ENCODE results near the gene UBE2K. TPM values are rescaled to one million over a fixed set of nuclear protein-coding genes. Genes with fewer than 3 reads are reported as not detected.
"Not testable (repeated sequence)": the region's sequence is repeated elsewhere in the genome, so short reads cannot be mapped to it uniquely, and the experiment has no call there.

Gene UBE2K
- total RNA-seq, 2 experiments from 2014 or later, result 35.9 to 41.3 TPM

GRCh38 chr4:39808231-39808749, 110.4 kb downstream of the UBE2K start:
- H3K4me3 ChIP-seq (ENCODE audit: low read length), result no peak overlapping the region
- H3K36me3 Mint-ChIP-seq (ENCODE audit: low read depth), result no peaks in the 10 kb centered on the region
- H3K27ac ChIP-seq (ENCODE audit: low read depth in 1 of 2, low read length in 2 of 2), result no peak overlapping the region
- H3K4me1 Mint-ChIP-seq (ENCODE audit: low read depth), result no peaks in the 10 kb centered on the region
- DNase-seq, result no peak
- H3K27me3 ChIP-seq (ENCODE audit: control insufficient read depth in 1 of 2, insufficient read depth in 2 of 2, low read length in 2 of 2), result no peaks in the 10 kb centered on the region
- no peaks in the 10 kb centered on the region for H3K9me3 ChIP-seq (ENCODE audit: control insufficient read depth in 1 of 2, insufficient read depth in 1 of 2, low read length in 2 of 2)
- no peaks in the 10 kb centered on the region for H3K27me3 Mint-ChIP-seq
- H3K27ac Mint-ChIP-seq, result no peak overlapping the region
- no peak for TF ChIP-seq CTCF (IDR thresholded peaks at IDR 0.05)
- no peaks in the 10 kb centered on the region for H3K36me3 ChIP-seq (ENCODE audit: insufficient read depth, low read length)
- ChIA-PET POLR2A (no interaction called here), CTCF (interaction anchor here (0.6 kb wide), 1 partner anchor 107 kb away, joined by 4 read pairs; no protein-coding TSS in a partner anchor)
- intact Hi-C loops (cut with DNase I, micrococcal nuclease), result no loop called here
- H3K9me3 Mint-ChIP-seq, result no peaks in the 10 kb centered on the region
- no peak for ATAC-seq (ENCODE audit: poor library complexity)
- H3K4me3 Mint-ChIP-seq, result no peak overlapping the region
- no peaks in the 10 kb centered on the region for H3K4me1 ChIP-seq (ENCODE audit: insufficient read depth, low read length)

GRCh38 chr4:39812500-39812899, 114.6 kb downstream of the UBE2K start:
- no peak for TF ChIP-seq CTCF (IDR thresholded peaks at IDR 0.05)
- no peak overlapping the region for H3K4me3 ChIP-seq (ENCODE audit: low read length)
- no peaks in the 10 kb centered on the region for H3K36me3 ChIP-seq (ENCODE audit: insufficient read depth, low read length)
- Mint-ChIP-seq H3K27ac (peak overlapping the region; percentile 49), H3K4me3 (no peak overlapping the region), H3K4me1 (ENCODE audit: low read depth) (no peaks in the 10 kb centered on the region), H3K9me3 (no peaks in the 10 kb centered on the region), H3K36me3 (ENCODE audit: low read depth) (no peaks in the 10 kb centered on the region), H3K27me3 (no peaks in the 10 kb centered on the region)
- CTCF ChIA-PET, result no interaction called here
- intact Hi-C loops (cut with DNase I, micrococcal nuclease), result no loop called here
- H3K9me3 ChIP-seq (ENCODE audit: control insufficient read depth in 1 of 2, insufficient read depth in 1 of 2, low read length in 2 of 2), result peaks cover 0 to 18% of the 10 kb centered on the region in 2 experiments
- ATAC-seq (ENCODE audit: poor library complexity) (no peak), DNase-seq (peak in 2 of 14 experiments; percentile 7 to 29)
- no peak overlapping the region for H3K27ac ChIP-seq (ENCODE audit: low read depth in 1 of 2, low read length in 2 of 2)
- POLR2A ChIA-PET, result no interaction called here
- no peaks in the 10 kb centered on the region for H3K4me1 ChIP-seq (ENCODE audit: insufficient read depth, low read length)
- H3K27me3 ChIP-seq (ENCODE audit: control insufficient read depth in 1 of 2, insufficient read depth in 2 of 2, low read length in 2 of 2), result no peaks in the 10 kb centered on the region

DNA sequence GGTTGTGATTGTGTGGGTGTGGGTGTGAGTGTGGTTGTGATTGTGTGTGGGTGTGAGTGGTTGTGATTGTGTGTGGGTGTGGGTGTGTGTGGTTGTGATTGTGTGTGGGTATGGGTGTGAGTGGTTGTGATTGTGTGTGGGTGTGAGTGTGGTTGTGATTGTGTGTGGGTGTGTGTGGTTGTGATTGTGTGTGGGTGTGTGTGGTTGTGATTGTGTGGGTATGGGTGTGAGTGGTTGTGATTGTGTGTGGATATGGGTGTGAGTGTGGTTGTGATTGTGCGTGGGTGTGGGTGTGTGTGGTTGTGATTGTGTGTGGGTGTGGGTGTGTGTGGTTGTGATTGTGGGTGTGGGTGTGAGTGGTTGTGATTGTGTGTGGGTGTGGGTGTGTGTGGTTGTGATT, 115.1 kb downstream of the UBE2K start:
- H3K27me3 Mint-ChIP-seq; ATAC-seq (ENCODE audit: poor library complexity); H3K36me3 ChIP-seq (ENCODE audit: insufficient read depth, low read length); H3K4me1 ChIP-seq (ENCODE audit: insufficient read depth, low read length); H3K4me3 Mint-ChIP-seq; H3K27me3 ChIP-seq (ENCODE audit: control insufficient read depth in 1 of 2, insufficient read depth in 2 of 2, low read length in 2 of 2); H3K4me1 Mint-ChIP-seq (ENCODE audit: low read depth); H3K36me3 Mint-ChIP-seq (ENCODE audit: low read depth); CTCF ChIA-PET; H3K4me3 ChIP-seq (ENCODE audit: low read length); intact Hi-C loops (cut with DNase I, micrococcal nuclease); H3K9me3 Mint-ChIP-seq; DNase-seq; H3K27ac ChIP-seq (ENCODE audit: low read depth in 1 of 2, low read length in 2 of 2); H3K27ac Mint-ChIP-seq; POLR2A ChIA-PET: not testable (repeated sequence)
- peaks cover 0 to 18% of the 10 kb centered on the region in 2 experiments for H3K9me3 ChIP-seq (ENCODE audit: control insufficient read depth in 1 of 2, insufficient read depth in 1 of 2, low read length in 2 of 2)

GRCh38 chr4:39813761-39814160, 115.8 kb downstream of the UBE2K start:
- CTCF ChIA-PET; H3K4me3 ChIP-seq (ENCODE audit: low read length); H3K27ac Mint-ChIP-seq; POLR2A ChIA-PET; H3K9me3 Mint-ChIP-seq; H3K4me1 ChIP-seq (ENCODE audit: insufficient read depth, low read length); H3K36me3 ChIP-seq (ENCODE audit: insufficient read depth, low read length); ATAC-seq (ENCODE audit: poor library complexity); H3K4me3 Mint-ChIP-seq; H3K4me1 Mint-ChIP-seq (ENCODE audit: low read depth); DNase-seq; H3K36me3 Mint-ChIP-seq (ENCODE audit: low read depth); H3K27me3 Mint-ChIP-seq; H3K27ac ChIP-seq (ENCODE audit: low read depth in 1 of 2, low read length in 2 of 2); intact Hi-C loops (cut with DNase I, micrococcal nuclease); H3K27me3 ChIP-seq (ENCODE audit: control insufficient read depth in 1 of 2, insufficient read depth in 2 of 2, low read length in 2 of 2): not testable (repeated sequence)
- H3K9me3 ChIP-seq (ENCODE audit: control insufficient read depth in 1 of 2, insufficient read depth in 1 of 2, low read length in 2 of 2), result peaks cover 0 to 18% of the 10 kb centered on the region in 2 experiments

Data from CD4-positive, alpha-beta T cell (primary cell).